Testis (tissue), 3 donors: Measurements from ENCODE around the gene ATXN7. TPM values are rescaled to one million over a fixed set of nuclear protein-coding genes. Genes with fewer than 3 reads are reported as not detected.

Source experiments
- DNase-seq: peaks from one replicate; pipeline ENCODE4 v3.0.0-alpha.2; 2019
- H3K27ac ChIP-seq, 2 donors: fragments of 200-600 bp; sonication (generic); one replicate each; pipeline ENCODE4 v1.5.1; 2019
- H3K27me3 ChIP-seq: fragments of 200-600 bp; sonication (generic); one replicate; pipeline ENCODE4 v1.5.1; 2019
- H3K36me3 ChIP-seq: fragments of 200-600 bp; sonication (generic); one replicate; pipeline ENCODE4 v1.5.1; 2017; ENCODE audit warnings: low read depth; ENCODE audit errors: missing control alignments
- H3K4me1 ChIP-seq: fragments of 200-600 bp; sonication (generic); one replicate; pipeline ENCODE4 v1.5.1; 2019
- H3K4me3 ChIP-seq, 2 donors: fragments of 200-600 bp; sonication (generic); one replicate each; pipeline ENCODE4 v1.5.1; 2017 to 2019
- H3K9me3 ChIP-seq: fragments of 200-600 bp; sonication (generic); one replicate; pipeline ENCODE4 v1.5.1; 2017
- POLR2A ChIP-seq: fragments of 450-650 bp; IDR thresholded peaks from one replicate; pipeline ENCODE4 v1.6.1; 2017; ENCODE audit warnings: antibody characterized with exemption, mild to moderate bottlenecking, moderate library complexity
- WGBS, 2 donors: methylation state at CpG; one replicate each; pipeline ENCODE4 v1.1.5; 2018; 5-methylcytosine and 5-hydroxymethylcytosine counted together
- intact Hi-C: fragments of 100-400 bp; cut with DNase I; formaldehyde crosslinking; loops from one replicate; pipeline ENCODE4 v1.15.1; 2023; ENCODE audit warnings: low total_unique reads
- polyA plus RNA-seq: library from polyadenylated mRNA; stranded (reverse); fragments of 350-450 nt; fragmentation: Illumina TruSeq; extraction: RNeasy Lipid Tissue Mini Kit (QIAGEN cat#74804); gene quantifications from one replicate; pipeline ENCODE4 v1.2.3, GENCODE V29; 2014; ENCODE audit warnings: low read depth, low replicate concordance; ENCODE audit not compliant: insufficient read depth
- total RNA-seq, 2 donors: library from RNA; depleted of rRNA; stranded (reverse); fragments of >200 nt; gene quantifications; one replicate each; pipeline ENCODE4 v1.2.3, GENCODE V29; 2016
- TF ChIP-seq, protein P1 (sequence below), 3 experiments: fragments of 450-650 bp in 2 of 3; fragments of 200-600 bp in 1 of 3; sonication (generic) in 1 of 3; IDR thresholded peaks; one replicate each; pipeline ENCODE4 v1.5.1; 2016 to 2019; ENCODE audit warnings: antibody characterized with exemption in 3 of 3, mild to moderate bottlenecking in 2 of 3, moderate library complexity in 1 of 3

ATXN7 gene
- total and polyA plus RNA-seq, 3 donors from 2014 or later, result 30.9 to 47.6 (median 46.0) TPM

DNA sequence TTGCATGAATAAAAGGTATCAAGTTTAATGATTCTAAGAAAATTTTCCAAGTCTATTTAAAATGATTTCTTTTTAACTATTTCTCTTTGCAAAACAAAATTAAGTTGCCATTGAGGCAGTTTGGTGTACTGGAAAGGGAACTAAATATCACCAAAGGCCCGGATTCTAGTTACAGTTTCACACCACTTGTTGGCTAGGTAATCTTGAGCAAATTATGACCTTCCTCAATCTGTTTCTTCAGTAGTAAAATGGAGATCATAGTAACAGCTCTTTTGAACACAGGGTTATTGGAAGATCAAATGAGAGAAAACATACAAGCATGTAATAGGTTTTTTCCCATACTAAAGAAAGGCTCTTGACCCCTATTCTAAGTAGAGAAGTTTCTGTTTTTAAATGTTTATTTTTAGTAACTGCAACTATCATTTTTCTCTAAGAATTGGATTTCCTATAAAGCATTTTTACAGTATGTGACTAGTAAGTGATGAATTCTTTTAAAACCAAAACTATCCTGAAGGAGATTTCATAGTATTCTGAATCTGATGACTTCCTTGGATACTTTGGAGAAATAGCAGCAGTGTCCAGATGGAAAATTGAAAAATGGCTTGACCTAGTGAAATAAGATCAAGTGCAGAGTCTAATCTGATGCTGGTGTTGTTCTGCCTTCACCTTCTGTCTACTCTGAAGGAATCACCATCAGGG, 32.8 kb downstream of the ATXN7 start:
- no peak overlapping the region for H3K4me3 ChIP-seq
- 53 to 57% methylated on average over 1 of the region's 1 CpG for WGBS, 2 donors
- H3K27me3 ChIP-seq, result no peaks in the 10 kb centered on the region
- TF ChIP-seq, protein P1, sequence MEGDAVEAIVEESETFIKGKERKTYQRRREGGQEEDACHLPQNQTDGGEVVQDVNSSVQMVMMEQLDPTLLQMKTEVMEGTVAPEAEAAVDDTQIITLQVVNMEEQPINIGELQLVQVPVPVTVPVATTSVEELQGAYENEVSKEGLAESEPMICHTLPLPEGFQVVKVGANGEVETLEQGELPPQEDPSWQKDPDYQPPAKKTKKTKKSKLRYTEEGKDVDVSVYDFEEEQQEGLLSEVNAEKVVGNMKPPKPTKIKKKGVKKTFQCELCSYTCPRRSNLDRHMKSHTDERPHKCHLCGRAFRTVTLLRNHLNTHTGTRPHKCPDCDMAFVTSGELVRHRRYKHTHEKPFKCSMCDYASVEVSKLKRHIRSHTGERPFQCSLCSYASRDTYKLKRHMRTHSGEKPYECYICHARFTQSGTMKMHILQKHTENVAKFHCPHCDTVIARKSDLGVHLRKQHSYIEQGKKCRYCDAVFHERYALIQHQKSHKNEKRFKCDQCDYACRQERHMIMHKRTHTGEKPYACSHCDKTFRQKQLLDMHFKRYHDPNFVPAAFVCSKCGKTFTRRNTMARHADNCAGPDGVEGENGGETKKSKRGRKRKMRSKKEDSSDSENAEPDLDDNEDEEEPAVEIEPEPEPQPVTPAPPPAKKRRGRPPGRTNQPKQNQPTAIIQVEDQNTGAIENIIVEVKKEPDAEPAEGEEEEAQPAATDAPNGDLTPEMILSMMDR (IDR thresholded peaks at IDR 0.05), result no peak
- TF ChIP-seq POLR2A, result no peak
- no peak overlapping the region for H3K27ac ChIP-seq
- peaks cover 6% of the 10 kb centered on the region for H3K4me1 ChIP-seq
- DNase-seq, result no peak
- no peaks in the 10 kb centered on the region for H3K36me3 ChIP-seq
- H3K9me3 ChIP-seq, result no peaks in the 10 kb centered on the region
- intact Hi-C loops, result no loop called here

DNA sequence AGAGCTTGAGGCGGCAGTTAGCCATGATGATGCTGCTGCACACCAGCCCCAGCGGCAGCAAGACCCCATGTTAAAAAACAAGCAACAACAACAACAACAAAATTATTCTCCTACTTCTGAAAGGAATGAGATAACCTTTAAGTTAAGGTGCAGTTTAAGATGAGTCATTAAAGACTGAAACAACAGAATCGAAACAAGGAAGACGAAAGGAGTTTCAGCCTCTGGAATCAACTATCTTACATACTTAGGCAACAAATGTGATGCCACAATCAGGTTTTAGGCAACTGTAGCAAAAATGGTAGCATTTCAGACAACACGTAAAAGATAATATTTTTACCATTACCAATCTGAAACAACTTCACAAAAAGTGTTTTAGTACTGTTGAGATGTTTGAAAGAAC, 36.3 kb downstream of the ATXN7 start:
- H3K9me3 ChIP-seq, result no peaks in the 10 kb centered on the region
- TF ChIP-seq, protein P1 (IDR thresholded peaks at IDR 0.05), result no peak
- TF ChIP-seq POLR2A, result no peak
- no peaks in the 10 kb centered on the region for H3K36me3 ChIP-seq
- 63 to 66% methylated on average over 5 of the region's 5 CpGs for WGBS, 2 donors
- no peak for DNase-seq
- H3K4me3 ChIP-seq, result no peak overlapping the region
- no peaks in the 10 kb centered on the region for H3K27me3 ChIP-seq
- H3K4me1 ChIP-seq, result peaks cover 6% of the 10 kb centered on the region
- intact Hi-C loops, result no loop called here
- no peak overlapping the region for H3K27ac ChIP-seq

DNA sequence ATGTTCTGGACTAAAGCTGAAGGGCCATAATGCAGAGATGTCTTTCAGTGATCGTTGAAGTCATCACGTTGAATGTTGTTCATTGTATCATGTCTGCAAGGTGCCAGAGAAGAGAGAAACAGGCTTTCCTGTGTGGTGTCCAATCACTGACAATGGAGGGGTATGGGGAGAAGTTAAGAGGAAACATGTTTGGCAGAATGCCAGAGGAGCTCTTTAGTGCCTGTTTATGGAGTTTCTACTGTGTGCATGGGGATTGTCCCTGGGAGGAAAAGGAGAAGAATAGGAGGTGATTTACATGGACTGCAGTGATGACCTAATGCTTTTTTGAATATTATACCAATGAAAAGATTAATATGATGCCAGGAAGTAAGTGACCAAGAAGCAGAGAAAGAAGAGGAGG, 36.8 kb downstream of the ATXN7 start:
- DNase-seq, result no peak
- H3K36me3 ChIP-seq, result no peaks in the 10 kb centered on the region
- no peak overlapping the region for H3K27ac ChIP-seq
- H3K27me3 ChIP-seq, result no peaks in the 10 kb centered on the region
- H3K4me3 ChIP-seq, result no peak overlapping the region
- no peak for TF ChIP-seq POLR2A
- TF ChIP-seq, protein P1 (IDR thresholded peaks at IDR 0.05), result no peak
- H3K9me3 ChIP-seq, result no peaks in the 10 kb centered on the region
- 50 to 54% methylated on average over 2 of the region's 2 CpGs for WGBS, 2 donors
- intact Hi-C loops, result no loop called here
- peaks cover 3% of the 10 kb centered on the region for H3K4me1 ChIP-seq

DNA sequence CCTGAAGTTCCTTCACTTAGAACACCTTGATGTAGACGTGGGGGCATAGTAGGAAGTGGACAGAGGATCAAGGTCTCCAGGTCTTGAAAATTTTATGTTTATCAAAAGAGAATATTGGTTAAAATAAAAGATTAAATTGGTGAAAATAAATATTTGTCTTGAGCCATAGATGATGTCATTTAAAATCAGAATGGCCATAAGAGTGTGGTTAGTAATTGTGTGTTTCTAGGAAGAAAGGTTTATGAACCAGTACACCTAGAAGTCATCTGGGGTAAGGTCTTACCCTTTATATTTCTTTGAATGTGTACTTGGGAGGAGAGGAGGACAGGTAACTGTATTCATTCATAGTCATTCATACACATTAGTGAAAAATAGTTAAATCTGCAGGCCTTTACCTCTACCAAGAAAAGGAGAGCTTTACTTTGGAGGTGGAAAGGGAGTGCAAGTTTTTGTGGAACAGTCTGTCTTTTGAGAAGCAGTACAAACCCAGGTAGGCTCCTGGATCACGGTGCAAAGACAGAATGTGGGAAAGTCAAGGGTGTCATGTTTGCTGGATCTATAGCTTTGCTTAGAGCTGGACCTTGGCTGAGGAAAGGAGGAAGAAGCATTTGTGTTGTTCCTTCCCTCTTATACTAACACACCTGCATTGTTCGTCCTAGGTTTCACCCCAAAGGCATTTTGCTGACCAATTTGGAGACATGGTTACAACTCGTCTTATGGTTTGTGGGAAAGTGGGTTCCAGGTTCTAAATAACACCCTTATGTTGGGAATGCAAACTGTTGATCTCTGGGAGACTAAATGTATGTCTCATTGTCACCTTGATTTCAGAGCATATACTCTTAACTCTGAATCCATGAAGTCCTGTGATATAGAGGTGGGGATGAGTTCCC, 42.3 kb downstream of the ATXN7 start:
- WGBS, 2 donors, result 88% methylated on average over 4 of the region's 4 CpGs
- H3K27ac ChIP-seq, result no peak overlapping the region
- H3K4me1 ChIP-seq, result peaks cover 6% of the 10 kb centered on the region
- no peak for DNase-seq
- intact Hi-C loops, result no loop called here
- H3K9me3 ChIP-seq, result no peaks in the 10 kb centered on the region
- no peaks in the 10 kb centered on the region for H3K27me3 ChIP-seq
- H3K4me3 ChIP-seq, result no peak overlapping the region
- TF ChIP-seq, protein P1 (IDR thresholded peaks at IDR 0.05), result no peak
- TF ChIP-seq POLR2A, result no peak
- H3K36me3 ChIP-seq, result no peaks in the 10 kb centered on the region
